ENCODE data around the gene LTO1. TPM values are rescaled to one million over a fixed set of nuclear protein-coding genes. Genes with fewer than 3 reads are reported as not detected.
A peak's percentile ranks its signal among the peaks of the same experiment; 100 is the strongest.
"Not testable (repeated sequence)": the region's sequence is repeated elsewhere in the genome, so short reads cannot be mapped to it uniquely, and the experiment has no call there.

LTO1 gene
- total RNA-seq, 4 donors from 2014 or later, result 15.2 to 69.2 (median 27.2) TPM

- DNase-seq (ENCODE audit: low spot score in 2 of 2), result peak in 1 of 2 donors; percentile 56
- intact Hi-C loops (cut with DNase I; ENCODE audit: low total_unique reads), result no loop called here
- 81 to 83% methylated on average over 14 of the region's 14 CpGs for WGBS, 2 donors
- TF ChIP-seq POLR2A (IDR thresholded peaks at IDR 0.05) (no peak), CTCF (IDR thresholded peaks at IDR 0.05) (no peak)
- no peak overlapping the region for H3K4me3 ChIP-seq (ENCODE audit: low read depth, poor library complexity, severe bottlenecking)
Measured at GRCh38 chr11:69627551-69627950, 47.6 kb downstream of the LTO1 start.

- DNase-seq (ENCODE audit: low spot score in 2 of 2), result peak in 1 of 2 donors; percentile 69
- intact Hi-C loops (cut with DNase I; ENCODE audit: low total_unique reads), result no loop called here
- H3K4me3 ChIP-seq (ENCODE audit: low read depth, poor library complexity, severe bottlenecking), result no peak overlapping the region
- TF ChIP-seq CTCF (IDR thresholded peaks at IDR 0.05) (no peak), POLR2A (IDR thresholded peaks at IDR 0.05) (no peak)
- 80 to 81% methylated on average over 10 of the region's 10 CpGs for WGBS, 2 donors
Measured at GRCh38 chr11:69625476-69625875, 49.7 kb downstream of the LTO1 start.

GRCh38 chr11:69624293-69624692 is 50.9 kb downstream of the LTO1 start:
- no peak overlapping the region for H3K4me3 ChIP-seq (ENCODE audit: low read depth, poor library complexity, severe bottlenecking)
- TF ChIP-seq CTCF (IDR thresholded peaks at IDR 0.05) (no peak), POLR2A (IDR thresholded peaks at IDR 0.05) (no peak)
- DNase-seq (ENCODE audit: low spot score in 2 of 2), result no peak
- whole genome bisulfite sequencing, 2 donors, result 94% methylated on average over 1 of the region's 1 CpG
- intact Hi-C loops (cut with DNase I; ENCODE audit: low total_unique reads), result no loop called here

GRCh38 chr11:69622097-69622681 is 53.0 kb downstream of the LTO1 start:
- intact Hi-C loops (cut with DNase I; ENCODE audit: low total_unique reads); DNase-seq (ENCODE audit: low spot score in 2 of 2); H3K4me3 ChIP-seq (ENCODE audit: low read depth, poor library complexity, severe bottlenecking): not testable (repeated sequence)
- WGBS, 2 donors, result 73 to 81% methylated on average over 7 to 8 of the region's 8 CpGs

DNA sequence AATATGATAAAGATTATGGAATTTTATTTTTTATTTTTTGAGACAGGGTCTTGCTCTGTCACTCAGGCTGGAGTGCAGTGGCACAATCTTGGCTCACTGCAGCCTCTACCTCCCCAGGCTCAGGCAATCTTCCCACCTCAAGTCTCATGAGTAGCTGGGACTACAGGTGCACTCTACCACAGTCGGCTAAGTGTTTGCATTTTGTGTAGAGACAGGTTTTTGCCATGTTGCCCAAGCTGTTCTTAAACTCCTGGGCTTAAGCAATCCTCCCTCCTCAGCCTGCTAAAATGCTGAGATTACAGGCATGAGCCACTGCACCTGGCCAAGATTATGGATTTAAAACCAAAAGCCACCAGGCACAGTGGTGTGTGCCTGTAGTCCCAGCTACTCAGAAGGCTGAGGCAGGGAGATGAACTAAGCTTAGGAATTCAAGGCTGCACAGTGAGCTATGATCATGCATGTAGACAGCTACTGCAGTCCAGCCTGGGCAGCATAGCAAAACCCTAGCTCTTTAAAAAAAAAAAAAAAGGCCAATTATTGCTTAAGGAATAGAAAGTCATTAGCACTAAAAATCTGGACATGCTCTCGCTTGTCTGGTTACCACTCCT is 54.4 kb downstream of the LTO1 start:
- WGBS, 2 donors, result 41 to 58% methylated on average over 2 of the region's 2 CpGs
- intact Hi-C loops (cut with DNase I; ENCODE audit: low total_unique reads), result no loop called here
- no peak for TF ChIP-seq CTCF (IDR thresholded peaks at IDR 0.05)
- no peak for TF ChIP-seq POLR2A (IDR thresholded peaks at IDR 0.05)
- no peak overlapping the region for H3K4me3 ChIP-seq (ENCODE audit: low read depth, poor library complexity, severe bottlenecking)
- DNase-seq (ENCODE audit: low spot score in 2 of 2), result no peak

GRCh38 chr11:69618237-69618636 is 56.9 kb downstream of the LTO1 start:
- no peak for DNase-seq (ENCODE audit: low spot score in 2 of 2)
- H3K4me3 ChIP-seq (ENCODE audit: low read depth, poor library complexity, severe bottlenecking), result no peak overlapping the region
- WGBS, 2 donors, result 82 to 90% methylated on average over 8 of the region's 8 CpGs
- intact Hi-C loops (cut with DNase I; ENCODE audit: low total_unique reads), result no loop called here
- TF ChIP-seq CTCF (IDR thresholded peaks at IDR 0.05) (no peak), POLR2A (IDR thresholded peaks at IDR 0.05) (no peak)

Data from lower leg skin (tissue), 4 donors.